H1 (cell line): ENCODE results near the gene SEC11A. TPM values are rescaled to one million over a fixed set of nuclear protein-coding genes. Genes with fewer than 3 reads are reported as not detected.

Experiments
- CTCF ChIA-PET: fragments of 300-600 bp; sonication (Branson Sonifier 250); formaldehyde crosslinking; loops from one replicate; lab custom pipeline; 2021; ENCODE audit not compliant: partially characterized antibody; lab: Charles Lee
- POLR2A ChIA-PET: fragments of 300-600 bp; sonication (Branson Sonifier 250); formaldehyde crosslinking; loops from one replicate; lab custom pipeline; 2021; ENCODE audit warnings: inconsistent platforms; ENCODE audit not compliant: partially characterized antibody; lab: Charles Lee
- DNase-seq, 2 experiments: peaks; one replicate each; pipeline versions ENCODE4 v3.0.0 to v3.0.0-alpha.2; 2010 to 2022; ENCODE audit warnings: low spot score in 2 of 2, low read depth in 1 of 2, mixed read lengths in 1 of 2
- FAIRE-seq: peaks from 2 replicates; lab custom pipeline; 2011; peaks lifted over from hg19 to GRCh38; lab: Jason Lieb, UNC
- H2AFZ ChIP-seq: 2 replicates; pipeline ENCODE4 v1.8.1; 2012; ENCODE audit warnings: low read length, inconsistent platforms
- H2AK5ac ChIP-seq: 2 replicates; pipeline ENCODE4 v1.6.1; 2013; ENCODE audit warnings: low read depth, low read length
- H2BK120ac ChIP-seq: replicated peaks from 2 replicates; pipeline ENCODE3; 2013; ENCODE audit warnings: low read depth, low read length, inconsistent platforms
- H2BK12ac ChIP-seq: 2 replicates; pipeline ENCODE4 v1.6.1; 2013; ENCODE audit warnings: low read depth, low read length
- H2BK15ac ChIP-seq: 2 replicates; pipeline ENCODE4 v1.6.1; 2013; ENCODE audit warnings: low read length
- H2BK20ac ChIP-seq: 2 replicates; pipeline ENCODE4 v1.6.1; 2013; ENCODE audit warnings: low read length
- H2BK5ac ChIP-seq: 2 replicates; pipeline ENCODE4 v1.6.1; 2013; ENCODE audit warnings: low read depth, low read length
- H3K14ac ChIP-seq: 2 replicates; pipeline ENCODE4 v1.6.1; 2013; ENCODE audit warnings: inconsistent platforms; ENCODE audit not compliant: insufficient read length
- H3K18ac ChIP-seq: 2 replicates; pipeline ENCODE4 v1.6.1; 2013; ENCODE audit warnings: low read length; ENCODE audit errors: extremely low read depth
- H3K23ac ChIP-seq: 2 replicates; pipeline ENCODE4 v1.6.1; 2013; ENCODE audit warnings: inconsistent platforms; ENCODE audit not compliant: insufficient read length
- H3K23me2 ChIP-seq: 2 replicates; pipeline ENCODE4 v1.6.1; 2013; ENCODE audit warnings: low read depth, low read length
- H3K27ac ChIP-seq: 2 replicates; pipeline ENCODE4 v1.6.1; 2011; ENCODE audit warnings: low read depth, low read length, inconsistent platforms
- H3K27me3 ChIP-seq, 4 experiments: replicated peaks in 1 of 4; 1 replicate in 1 of 4; 2 replicates in 3 of 4; pipeline versions ENCODE4 v1.6.1 to v1.8.1; 2011 to 2013; ENCODE audit warnings: low read length in 3 of 4, mild to moderate bottlenecking in 3 of 4, inconsistent platforms in 2 of 4, mixed read lengths in 2 of 4, moderate library complexity in 1 of 4; ENCODE audit not compliant: control insufficient read depth in 3 of 4, insufficient read depth in 3 of 4; ENCODE audit errors: extremely low read depth in 1 of 4
- H3K36me3 ChIP-seq, 4 experiments: 2 replicates each; pipeline versions ENCODE4 v1.6.1 to v1.8.1; 2011 to 2013; ENCODE audit warnings: mild to moderate bottlenecking in 4 of 4, low read length in 3 of 4, moderate library complexity in 2 of 4, control low read depth in 1 of 4, inconsistent platforms in 1 of 4; ENCODE audit not compliant: insufficient read depth in 4 of 4, control insufficient read depth in 2 of 4
- H3K4ac ChIP-seq: replicated peaks from 2 replicates; pipeline ENCODE3; 2013; ENCODE audit warnings: low read length, low read depth, mixed read lengths, inconsistent platforms; ENCODE audit not compliant: insufficient read length
- H3K4me1 ChIP-seq, 4 experiments: replicated peaks in 1 of 4; 1 replicate in 1 of 4; 2 replicates in 3 of 4; pipeline versions ENCODE4 v1.6.1 to v1.8.1; 2011 to 2013; ENCODE audit warnings: low read length in 3 of 4, inconsistent platforms in 2 of 4, mixed read lengths in 1 of 4; ENCODE audit not compliant: insufficient read depth in 4 of 4, control insufficient read depth in 3 of 4
- H3K4me2 ChIP-seq, 2 experiments: 2 replicates each; pipeline versions ENCODE4 v1.6.1 to v1.8.1; 2011 to 2013; ENCODE audit warnings: low read depth in 2 of 2, low read length in 2 of 2, control low read depth in 1 of 2, inconsistent platforms in 1 of 2, mild to moderate bottlenecking in 1 of 2; ENCODE audit not compliant: insufficient read depth in 1 of 2
- H3K4me3 ChIP-seq, 4 experiments: fragments of 200-600, 300-600 bp in 1 of 4; sonication (generic), shearing (Covaris generic), sonication (Bioruptor Twin) in 1 of 4; 2 replicates each; pipeline versions ENCODE4 v1.5.1 to v1.8.1; 2011 to 2016; ENCODE audit warnings: low read length in 4 of 4, low read depth in 3 of 4, control low read depth in 2 of 4, inconsistent platforms in 2 of 4, mild to moderate bottlenecking in 2 of 4, mixed read lengths in 1 of 4, moderate library complexity in 1 of 4; ENCODE audit not compliant: insufficient read depth in 2 of 4; ENCODE audit errors: extremely low read depth in 1 of 4
- H3K56ac ChIP-seq: replicated peaks from 2 replicates; pipeline ENCODE3; 2013; ENCODE audit warnings: low read depth, mild to moderate bottlenecking, mixed read lengths, low read length, inconsistent platforms; ENCODE audit not compliant: insufficient read length
- H3K79me1 ChIP-seq: 2 replicates; pipeline ENCODE4 v1.6.1; 2013; ENCODE audit warnings: low read depth, low read length, control low read depth
- H3K79me2 ChIP-seq, 2 experiments: 2 replicates each; pipeline versions ENCODE4 v1.6.1 to v1.8.1; 2012 to 2013; ENCODE audit warnings: low read length in 2 of 2, mild to moderate bottlenecking in 2 of 2, inconsistent platforms in 1 of 2; ENCODE audit not compliant: insufficient read depth in 2 of 2, control insufficient read depth in 1 of 2
- H3K9ac ChIP-seq, 4 experiments: replicated peaks in 1 of 4; 1 replicate in 1 of 4; 2 replicates in 3 of 4; pipeline versions ENCODE4 v1.6.1 to v1.8.1; 2011 to 2013; ENCODE audit warnings: low read depth in 3 of 4, low read length in 3 of 4, control low read depth in 2 of 4, mild to moderate bottlenecking in 2 of 4, moderate library complexity in 2 of 4, inconsistent platforms in 1 of 4; ENCODE audit errors: extremely low read depth in 1 of 4
- H3K9me3 ChIP-seq, 2 experiments: 2 replicates each; pipeline versions ENCODE4 v1.6.1 to v1.8.1; 2012 to 2013; ENCODE audit warnings: mild to moderate bottlenecking in 2 of 2, moderate library complexity in 2 of 2, control low read depth in 1 of 2, inconsistent platforms in 1 of 2, low read depth in 1 of 2, low read length in 1 of 2, mixed read lengths in 1 of 2; ENCODE audit not compliant: insufficient read depth in 2 of 2
- H4K20me1 ChIP-seq, 2 experiments: replicated peaks in 1 of 2; 2 replicates each; pipeline versions ENCODE3 to v1.8.1; 2011 to 2013; ENCODE audit warnings: inconsistent platforms in 2 of 2, low read length in 2 of 2, mild to moderate bottlenecking in 1 of 2; ENCODE audit not compliant: insufficient read depth in 2 of 2, control insufficient read depth in 1 of 2
- H4K5ac ChIP-seq: 2 replicates; pipeline ENCODE4 v1.6.1; 2013; ENCODE audit warnings: low read length, low read depth, mixed read lengths, inconsistent platforms; ENCODE audit not compliant: insufficient read length
- H4K8ac ChIP-seq: 2 replicates; pipeline ENCODE4 v1.8.0; 2013; ENCODE audit warnings: mild to moderate bottlenecking, moderate library complexity, low read length, inconsistent platforms; ENCODE audit not compliant: insufficient read depth; ENCODE audit errors: extremely low read depth
- H4K91ac ChIP-seq: replicated peaks from 2 replicates; pipeline ENCODE3; 2013; ENCODE audit warnings: low read length, mixed read lengths, inconsistent platforms; ENCODE audit not compliant: insufficient read length
- ATF3 ChIP-seq: IDR thresholded peaks from 2 replicates; pipeline ENCODE4 v1.6.1; 2011; ENCODE audit warnings: low read depth, mild to moderate bottlenecking, low read length; ENCODE audit not compliant: insufficient read depth
- BACH1 ChIP-seq: IDR thresholded peaks from 2 replicates; pipeline ENCODE4 v1.6.1; 2012; ENCODE audit warnings: low read length, improper control_type of control experiment
- BRCA1 ChIP-seq: IDR thresholded peaks from 2 replicates; pipeline ENCODE4 v1.6.1; 2012; ENCODE audit warnings: low read depth, low read length, improper control_type of control experiment
- CHD2 ChIP-seq: IDR thresholded peaks from 2 replicates; pipeline ENCODE4 v1.6.1; 2012; ENCODE audit warnings: low read length, improper control_type of control experiment
- E2F6 ChIP-seq: IDR thresholded peaks from 2 replicates; pipeline ENCODE4 v1.6.1; 2012; ENCODE audit warnings: inconsistent platforms
- GABPA ChIP-seq: IDR thresholded peaks from 2 replicates; pipeline ENCODE4 v1.6.1; 2011; ENCODE audit warnings: mild to moderate bottlenecking, low read length, moderate library complexity, borderline replicate concordance; ENCODE audit not compliant: insufficient read depth
- HDAC2 ChIP-seq, 2 experiments: fragments of 300-600 bp in 1 of 2; sonication (generic) in 1 of 2; IDR thresholded peaks; 2 replicates each; pipeline ENCODE4 v1.6.1; 2011 to 2012; ENCODE audit warnings: low read depth in 2 of 2, low read length in 2 of 2, mild to moderate bottlenecking in 2 of 2, moderate library complexity in 2 of 2, borderline replicate concordance in 1 of 2, inconsistent platforms in 1 of 2
- MAX ChIP-seq: IDR thresholded peaks from 2 replicates; pipeline ENCODE4 v1.6.1; 2012; ENCODE audit warnings: inconsistent platforms
- NANOG ChIP-seq: IDR thresholded peaks from 2 replicates; pipeline ENCODE4 v1.6.1; 2011; ENCODE audit warnings: low read length, low read depth, mild to moderate bottlenecking, inconsistent platforms; ENCODE audit not compliant: insufficient read depth, poor library complexity, severe bottlenecking
- SAP30 ChIP-seq: fragments of 300-600 bp; sonication (generic); IDR thresholded peaks from 2 replicates; pipeline ENCODE4 v1.7.1; 2012; ENCODE audit warnings: low read length, moderate library complexity, mild to moderate bottlenecking, inconsistent platforms; ENCODE audit not compliant: insufficient read depth, insufficient replicate concordance
- USF2 ChIP-seq: IDR thresholded peaks from 2 replicates; pipeline ENCODE4 v1.6.1; 2011; ENCODE audit warnings: low read length, improper control_type of control experiment
- polyA plus RNA-seq, 7 experiments: library from polyadenylated mRNA; depleted of rRNA in 3 of 7; stranded (reverse) in 5 of 7; unstranded in 2 of 7; fragments of >200 nt in 5 of 7; fragments of 200-250 nt in 2 of 7; gene quantifications; 1 replicate in 5 of 7; 2 replicates in 1 of 7; 4 replicates in 1 of 7; pipeline versions ENCODE4 v1.2.1 to v1.2.3, GENCODE V29; 2011 to 2013; ENCODE audit warnings: missing spikeins in 2 of 7, mixed read lengths in 2 of 7
- total RNA-seq: library from RNA; stranded (reverse); fragmentation: NEBNext Ultra II Directional; extraction: Animal tissue kit (Norgen Biotek cat#: 25700); gene quantifications from 2 replicates; pipeline ENCODE4 v1.2.1, GENCODE V29; 2021

The SEC11A gene
- total and polyA plus RNA-seq, 2 of the 8 experiments (the other 6 are each of a cell fraction or from before 2014, with no cell fraction given), result 268 to 316 TPM

GRCh38 chr15:84731774-84732173 lies 15.8 kb upstream of the SEC11A start:
- CTCF ChIA-PET, result interaction anchor here (0.6 to 4.6 kb wide), 5 partner anchors 10 to 90 kb away, joined by 3 to 21 read pairs (median 5); no protein-coding TSS in a partner anchor
- Histone ChIP-seq H4K8ac (no peak overlapping the region), H3K4me1 (peaks cover 5 to 11% (median 8%) of the 10 kb centered on the region in 4 experiments), H3K4me3 (no peak overlapping the region), H3K56ac (no peak overlapping the region), H3K4me2 (no peak overlapping the region), H3K9ac (no peak overlapping the region), H2AK5ac (no peak overlapping the region), H2BK120ac (no peak overlapping the region), H3K23me2 (no peaks in the 10 kb centered on the region), H3K79me1 (no peaks in the 10 kb centered on the region), H2BK5ac (no peak overlapping the region), H2BK12ac (no peak overlapping the region), H3K79me2 (no peaks in the 10 kb centered on the region), H3K23ac (no peak overlapping the region), H3K18ac (no peak overlapping the region), H2BK20ac (no peak overlapping the region), H3K27ac (no peak overlapping the region), H2BK15ac (no peak overlapping the region), H3K4ac (no peak overlapping the region), H3K27me3 (no peaks in the 10 kb centered on the region), H2AFZ (no peak overlapping the region), H4K5ac (no peak overlapping the region), H3K14ac (no peak overlapping the region), H3K9me3 (no peaks in the 10 kb centered on the region), H3K36me3 (no peaks in the 10 kb centered on the region), H4K20me1 (no peaks in the 10 kb centered on the region), H4K91ac (no peak overlapping the region)
- FAIRE-seq (no peak), DNase-seq (no peak)
- POLR2A ChIA-PET, result interaction anchor here (0.6 to 3.2 kb wide), 4 partner anchors 10 to 159 kb away, joined by 3 to 16 read pairs (median 3); partner anchors contain the start of gene SEC11A
- TF ChIP-seq MAX, result no peak
- no peak for TF ChIP-seq E2F6
- TF ChIP-seq NANOG, result no peak
- TF ChIP-seq ATF3, result no peak
- TF ChIP-seq BRCA1, result no peak
- TF ChIP-seq BACH1, result no peak
- TF ChIP-seq HDAC2 (IDR thresholded peaks at IDR 0.05; ENCODE audit: borderline replicate concordance in 1 of 2, low read depth in 2 of 2, low read length in 2 of 2), result no peak
- TF ChIP-seq USF2, result no peak
- TF ChIP-seq SAP30, result no peak
- TF ChIP-seq GABPA, result no peak
- TF ChIP-seq CHD2, result no peak
